GM18520 (cell line): Measurements from ENCODE around the gene CADM2.

Source experiments
- ATAC-seq: cut with Tn5 transposase; IDR thresholded peaks from one replicate; pipeline ENCODE4 v1.9.1; 2021; ENCODE audit not compliant: unreplicated experiment

The CADM2 gene

DNA sequence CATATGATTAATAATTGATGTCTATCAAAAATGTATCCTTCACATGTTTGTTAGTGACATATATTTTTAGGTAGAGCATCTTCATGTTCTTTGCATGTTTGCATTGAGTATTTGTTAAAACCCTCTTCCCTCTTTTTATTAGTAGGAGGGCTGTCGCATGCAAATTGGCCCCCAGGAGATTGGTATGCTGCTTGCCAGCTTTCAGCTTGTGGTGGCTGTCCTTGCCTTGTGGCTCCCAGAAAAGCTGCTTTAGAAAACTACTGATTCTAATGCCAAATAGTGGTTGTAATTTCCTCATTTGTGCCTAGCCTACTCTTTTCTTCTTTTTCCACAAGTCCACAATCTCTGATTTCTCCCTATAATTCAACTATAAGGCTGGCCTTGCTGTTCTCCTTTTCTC lies 1145.4 kb downstream of the CADM2 start:
- no peak for ATAC-seq

DNA sequence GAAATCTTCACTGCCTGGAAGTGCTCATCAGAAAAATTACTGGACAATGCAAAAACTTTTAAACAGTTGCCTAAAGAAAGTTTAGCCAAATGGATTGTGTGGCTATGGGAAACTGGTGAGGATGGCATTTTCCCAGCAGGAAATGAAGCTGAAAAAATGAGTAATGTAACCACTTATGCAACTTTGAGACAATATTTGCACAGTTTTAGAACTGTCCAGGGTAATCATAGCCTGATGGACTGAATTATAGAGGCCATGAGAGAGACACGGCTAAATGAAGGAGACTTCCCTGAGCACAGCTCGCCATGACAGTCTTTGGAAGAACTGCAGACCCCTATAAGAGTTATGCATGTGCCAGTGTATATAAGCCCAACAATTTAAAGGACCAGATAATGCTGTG lies 1150.6 kb downstream of the CADM2 start:
- no peak for ATAC-seq
